ENCODE measurements around the gene STX19.
A peak's percentile ranks its signal among the peaks of the same experiment; 100 is the strongest.

Gene STX19

GRCh38 chr3:93988764-93989163 is 39.6 kb downstream of the STX19 start:
- no peak overlapping the region for H3K27ac ChIP-seq
- no peak for TF ChIP-seq ZFX (IDR thresholded peaks at IDR 0.05; ENCODE audit: borderline replicate concordance)
- TF ChIP-seq, protein P1, sequence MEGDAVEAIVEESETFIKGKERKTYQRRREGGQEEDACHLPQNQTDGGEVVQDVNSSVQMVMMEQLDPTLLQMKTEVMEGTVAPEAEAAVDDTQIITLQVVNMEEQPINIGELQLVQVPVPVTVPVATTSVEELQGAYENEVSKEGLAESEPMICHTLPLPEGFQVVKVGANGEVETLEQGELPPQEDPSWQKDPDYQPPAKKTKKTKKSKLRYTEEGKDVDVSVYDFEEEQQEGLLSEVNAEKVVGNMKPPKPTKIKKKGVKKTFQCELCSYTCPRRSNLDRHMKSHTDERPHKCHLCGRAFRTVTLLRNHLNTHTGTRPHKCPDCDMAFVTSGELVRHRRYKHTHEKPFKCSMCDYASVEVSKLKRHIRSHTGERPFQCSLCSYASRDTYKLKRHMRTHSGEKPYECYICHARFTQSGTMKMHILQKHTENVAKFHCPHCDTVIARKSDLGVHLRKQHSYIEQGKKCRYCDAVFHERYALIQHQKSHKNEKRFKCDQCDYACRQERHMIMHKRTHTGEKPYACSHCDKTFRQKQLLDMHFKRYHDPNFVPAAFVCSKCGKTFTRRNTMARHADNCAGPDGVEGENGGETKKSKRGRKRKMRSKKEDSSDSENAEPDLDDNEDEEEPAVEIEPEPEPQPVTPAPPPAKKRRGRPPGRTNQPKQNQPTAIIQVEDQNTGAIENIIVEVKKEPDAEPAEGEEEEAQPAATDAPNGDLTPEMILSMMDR (IDR thresholded peaks at IDR 0.05) = no peak

DNA sequence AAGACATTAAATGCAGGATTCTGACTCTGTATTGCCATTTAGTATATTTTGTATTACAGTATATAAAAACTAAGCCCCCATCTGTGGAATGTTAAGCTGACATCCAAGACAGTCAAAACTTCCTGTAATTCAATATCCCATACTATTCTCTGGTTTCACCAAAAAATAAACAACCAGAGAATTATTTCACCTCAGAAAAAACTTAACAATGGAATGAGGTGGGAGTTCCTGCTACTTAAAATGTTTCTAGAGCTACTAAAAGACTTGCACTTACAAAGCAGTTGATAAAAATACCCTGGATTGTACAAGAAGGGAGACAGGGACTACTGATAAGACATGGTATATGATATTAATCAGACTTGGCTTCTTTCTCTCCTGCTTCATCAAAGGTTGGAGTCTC is 40.1 kb downstream of the STX19 start:
- no peak overlapping the region for H3K27ac ChIP-seq
- TF ChIP-seq ZFX (IDR thresholded peaks at IDR 0.05; ENCODE audit: borderline replicate concordance) = no peak
- TF ChIP-seq, protein P1 (IDR thresholded peaks at IDR 0.05) = no peak

- TF ChIP-seq, protein P1 (IDR thresholded peaks at IDR 0.05) = no peak
- TF ChIP-seq ZFX (IDR thresholded peaks at IDR 0.05; ENCODE audit: borderline replicate concordance) = no peak
- no peak overlapping the region for H3K27ac ChIP-seq
Observed at GRCh38 chr3:93984618-93985017, 43.8 kb downstream of the STX19 start.

DNA sequence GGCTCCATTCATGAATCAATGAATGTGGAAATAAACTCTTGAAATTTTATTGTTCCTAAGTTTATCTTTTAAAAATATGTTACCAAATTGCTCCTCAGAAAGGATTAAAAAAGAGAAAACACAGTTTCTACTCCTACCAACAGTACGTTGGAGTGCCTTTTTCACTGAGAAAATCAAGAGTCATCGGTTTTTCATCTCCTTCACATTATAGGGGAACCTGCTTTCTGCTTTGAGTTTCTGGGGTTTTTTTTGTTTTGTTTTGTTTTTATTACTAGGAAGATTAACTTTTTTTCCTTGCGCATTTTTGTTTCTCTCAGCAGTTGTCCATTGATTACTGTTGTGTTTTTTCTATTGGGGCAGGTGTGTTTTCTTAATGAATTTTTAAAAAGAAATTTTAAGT is 45.0 kb downstream of the STX19 start:
- TF ChIP-seq, protein P1 (IDR thresholded peaks at IDR 0.05) = no peak
- H3K27ac ChIP-seq = no peak overlapping the region

- TF ChIP-seq, protein P1 (IDR thresholded peaks at IDR 0.05) = no peak
- no peak for TF ChIP-seq ZFX (IDR thresholded peaks at IDR 0.05; ENCODE audit: borderline replicate concordance)
- H3K27ac ChIP-seq = no peak overlapping the region
Observed at GRCh38 chr3:93981649-93982048, 46.7 kb downstream of the STX19 start.

DNA sequence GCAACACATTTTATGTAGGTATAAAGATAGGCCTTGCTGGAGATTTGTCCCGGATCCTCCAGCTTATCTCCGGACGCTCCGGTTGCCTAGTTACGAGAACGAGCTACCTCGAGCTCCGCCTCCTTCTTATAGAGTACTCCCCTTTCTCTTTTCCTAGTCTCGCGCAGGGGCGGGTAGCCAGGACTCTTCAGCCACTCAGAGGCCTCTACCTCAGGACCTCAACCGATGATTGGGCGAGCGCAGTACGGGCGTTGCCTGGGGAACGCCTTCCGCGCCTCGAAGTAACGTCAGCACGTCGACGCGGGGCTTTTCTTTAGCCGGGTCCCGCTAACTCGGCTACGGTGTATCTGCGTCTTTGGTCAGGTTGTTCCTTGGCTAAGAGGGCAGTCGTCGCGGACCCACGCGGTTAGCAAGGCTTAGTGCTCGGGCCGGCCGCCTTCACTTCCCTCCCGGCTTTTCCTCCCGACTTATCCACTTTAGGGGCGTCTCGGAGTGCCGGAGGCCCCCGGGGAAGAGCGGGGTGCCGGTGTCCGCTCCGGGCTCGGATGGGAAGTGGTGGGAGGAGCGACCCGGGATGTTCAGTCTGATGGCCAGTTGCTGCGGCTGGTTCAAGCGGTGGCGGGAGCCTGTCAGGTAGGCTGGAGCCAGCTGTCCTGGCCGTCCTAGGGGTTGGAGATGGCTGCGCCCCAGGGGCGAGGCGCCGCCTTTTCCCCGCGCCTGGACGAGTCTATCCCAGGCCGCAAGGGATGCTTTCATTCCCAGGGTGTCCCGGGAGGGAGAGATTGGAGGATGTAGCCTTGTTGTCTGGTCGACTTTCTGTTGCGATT is 48.3 kb downstream of the STX19 start, which contains the start of gene ARL13B:
Gene ARL13B (plus strand): TSS at position 306 of the 827 bp plus-strand sequence. CDS start 269 bp downstream, at position 575.
- H3K27ac ChIP-seq = peak within 1 kb of the TSS; percentile 80
- TF ChIP-seq ZFX (IDR thresholded peaks at IDR 0.05; ENCODE audit: borderline replicate concordance) = no peak
- TF ChIP-seq, protein P1 (IDR thresholded peaks at IDR 0.05) = no peak
